Embryonic facial prominence (tissue), 1 donor: ENCODE measurements around the gene GALNT9.
"Not testable (repeated sequence)": the region's sequence is repeated elsewhere in the genome, so short reads cannot be mapped to it uniquely, and the experiment has no call there.

Source experiments
- DNase-seq: peaks from one replicate; pipeline ENCODE4 v3.0.0-alpha.2; 2016; ENCODE audit errors: extremely low spot score

Gene GALNT9

DNA sequence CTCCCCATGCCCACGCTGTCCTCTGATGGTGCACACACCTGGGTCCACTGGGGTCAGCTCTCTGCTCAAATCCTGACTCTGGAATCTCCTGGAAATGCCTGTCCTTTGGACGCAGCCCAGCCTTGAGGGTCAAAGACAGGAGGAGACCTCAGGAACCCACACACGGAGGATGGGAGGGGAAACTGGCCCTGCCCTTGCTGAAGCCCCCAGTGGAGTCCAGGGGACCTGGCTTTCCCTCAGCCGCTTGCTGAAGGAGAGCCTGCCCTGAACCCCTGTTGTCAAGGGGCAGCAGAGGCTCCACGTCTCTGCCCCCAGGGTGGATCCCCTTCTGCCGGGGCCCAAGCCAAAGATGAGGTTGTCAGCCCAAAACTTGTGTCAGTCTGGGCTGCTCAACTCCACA, 16.9 kb downstream of the GALNT9 start:
- no peak for DNase-seq

DNA sequence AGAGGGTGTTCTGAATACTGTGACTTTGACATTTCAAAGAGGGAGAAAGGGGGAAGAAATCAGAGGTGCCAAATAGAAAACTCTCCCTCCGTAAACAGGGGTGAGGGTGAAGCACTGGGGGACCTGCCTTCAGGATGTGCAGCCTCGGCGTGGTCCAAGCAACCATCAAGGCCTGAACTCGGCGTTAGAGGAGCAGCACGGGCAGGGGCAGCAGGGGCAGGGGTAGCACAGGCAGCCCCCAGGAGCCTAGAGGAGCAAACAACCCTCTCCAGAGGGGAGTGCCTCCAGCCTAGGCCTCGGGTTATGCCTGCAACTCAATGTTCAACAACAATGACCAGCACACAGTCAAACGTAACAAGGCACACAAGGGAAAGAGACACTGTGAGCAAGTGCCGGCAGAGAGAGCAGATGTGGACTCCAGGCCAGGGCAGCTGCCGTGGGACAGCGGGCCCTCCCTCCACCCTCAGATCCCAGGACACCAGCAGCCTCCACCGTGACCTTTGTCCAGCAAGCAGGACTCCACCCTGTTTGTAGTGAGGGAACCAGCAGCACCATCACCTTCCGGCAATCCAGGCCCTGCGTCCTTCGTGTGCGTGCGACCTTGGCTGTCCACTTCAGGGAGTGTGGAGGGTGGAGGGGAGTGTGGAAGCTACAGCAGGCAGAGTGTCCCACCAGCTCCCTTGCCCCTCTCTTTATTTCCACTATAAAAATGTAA, 18.0 kb downstream of the GALNT9 start:
- no peak for DNase-seq

DNA sequence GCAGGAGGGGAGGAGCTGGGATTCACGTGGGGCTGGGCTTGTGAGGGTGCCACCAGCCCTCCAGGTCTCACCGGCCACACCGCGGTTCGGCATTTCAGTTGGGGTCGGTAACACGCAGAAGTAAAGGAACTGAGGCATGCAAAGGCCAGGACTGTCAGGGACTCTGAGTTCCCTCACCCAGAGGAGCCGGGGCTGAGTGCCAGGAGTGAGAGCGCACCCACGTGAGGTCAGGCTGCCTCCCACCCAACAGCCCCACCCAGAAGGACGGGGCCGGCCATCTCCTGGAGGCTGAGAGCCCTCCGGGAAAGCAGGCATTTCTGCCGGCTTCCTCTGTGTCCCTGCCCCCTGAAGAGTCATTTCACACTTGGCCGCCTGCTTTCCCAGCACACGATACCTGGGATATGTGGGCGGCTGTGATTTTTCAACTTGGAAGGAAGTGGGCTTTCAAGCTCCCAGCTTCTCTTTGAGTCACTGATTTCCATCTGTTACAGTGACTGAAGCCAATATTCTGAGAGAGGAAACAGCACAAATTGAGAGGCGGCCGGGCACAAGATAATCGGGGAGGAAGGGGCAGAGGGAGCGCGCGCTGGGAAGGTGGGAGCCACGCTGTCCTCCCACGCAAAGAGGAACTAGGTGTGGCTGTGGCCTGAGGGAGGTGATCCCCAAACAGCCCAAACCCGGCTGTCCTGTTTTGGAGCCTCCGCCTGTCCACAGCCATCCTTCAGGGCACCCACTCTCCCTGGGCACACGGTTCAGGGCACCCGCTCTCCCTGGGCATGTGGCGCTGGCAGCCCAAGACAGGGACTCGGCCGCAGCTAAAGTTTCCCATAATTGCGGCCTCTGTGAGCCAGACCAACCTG, 19.0 kb downstream of the GALNT9 start:
- no peak for DNase-seq

DNA sequence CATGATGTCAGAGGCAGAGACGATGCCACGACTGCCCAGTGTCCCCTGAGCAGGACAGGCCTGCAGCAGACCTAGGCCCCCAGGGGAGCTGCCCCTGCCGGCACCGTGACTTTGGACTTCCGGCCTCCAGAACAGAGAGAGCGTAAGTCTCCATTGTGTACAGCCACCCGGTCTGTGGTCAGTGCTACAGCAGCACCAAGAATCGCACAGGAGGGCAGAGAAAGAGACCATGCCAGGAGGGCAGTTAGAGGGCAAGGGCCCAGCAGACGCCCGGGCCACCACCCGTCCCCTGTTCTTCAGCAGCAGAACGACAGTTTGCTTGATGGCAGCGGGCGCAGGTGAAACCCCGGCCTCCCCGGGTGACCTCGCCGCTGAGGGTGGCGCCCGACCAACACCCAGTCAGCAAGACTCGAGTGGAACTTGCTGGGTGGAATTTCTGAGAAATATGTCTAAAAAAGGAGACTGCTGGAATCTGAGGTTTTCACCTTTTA, 19.7 kb downstream of the GALNT9 start:
- DNase-seq = no peak

DNA sequence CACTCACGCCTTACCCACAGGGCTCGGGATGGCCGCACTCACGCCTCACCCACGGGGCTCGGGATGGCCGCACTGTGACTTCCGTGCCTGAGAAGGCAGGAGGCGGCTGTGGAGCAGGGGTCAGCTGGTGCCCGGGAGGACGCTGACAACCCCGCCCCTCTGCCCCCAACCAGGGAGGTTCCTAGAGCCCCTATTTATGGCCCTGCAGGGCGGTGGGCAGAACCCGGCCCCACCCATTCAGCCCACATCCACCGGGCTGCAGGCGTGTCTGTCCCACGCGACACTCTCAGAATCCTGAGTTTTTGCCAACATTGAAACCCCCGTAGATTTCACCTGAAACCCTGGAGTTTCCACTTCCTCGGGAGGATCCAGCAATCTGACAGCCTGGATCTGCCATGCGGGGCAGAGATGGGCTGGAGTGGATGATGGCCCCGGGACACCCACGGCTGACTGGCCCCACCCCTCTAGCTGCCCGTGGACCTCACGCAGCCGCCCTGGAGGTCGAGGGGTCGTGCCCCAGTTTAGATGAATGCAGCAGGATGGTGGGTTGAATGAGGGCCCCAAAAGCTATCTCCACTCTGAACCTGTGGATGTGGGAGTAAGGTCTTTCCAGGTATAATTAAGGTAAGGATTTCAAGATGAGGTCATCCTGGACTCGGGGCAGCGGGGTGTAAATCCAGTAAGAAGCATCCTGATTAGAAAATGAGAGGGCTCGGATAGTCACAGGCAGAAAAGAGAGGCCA, 20.4 kb downstream of the GALNT9 start:
- DNase-seq = no peak

DNA sequence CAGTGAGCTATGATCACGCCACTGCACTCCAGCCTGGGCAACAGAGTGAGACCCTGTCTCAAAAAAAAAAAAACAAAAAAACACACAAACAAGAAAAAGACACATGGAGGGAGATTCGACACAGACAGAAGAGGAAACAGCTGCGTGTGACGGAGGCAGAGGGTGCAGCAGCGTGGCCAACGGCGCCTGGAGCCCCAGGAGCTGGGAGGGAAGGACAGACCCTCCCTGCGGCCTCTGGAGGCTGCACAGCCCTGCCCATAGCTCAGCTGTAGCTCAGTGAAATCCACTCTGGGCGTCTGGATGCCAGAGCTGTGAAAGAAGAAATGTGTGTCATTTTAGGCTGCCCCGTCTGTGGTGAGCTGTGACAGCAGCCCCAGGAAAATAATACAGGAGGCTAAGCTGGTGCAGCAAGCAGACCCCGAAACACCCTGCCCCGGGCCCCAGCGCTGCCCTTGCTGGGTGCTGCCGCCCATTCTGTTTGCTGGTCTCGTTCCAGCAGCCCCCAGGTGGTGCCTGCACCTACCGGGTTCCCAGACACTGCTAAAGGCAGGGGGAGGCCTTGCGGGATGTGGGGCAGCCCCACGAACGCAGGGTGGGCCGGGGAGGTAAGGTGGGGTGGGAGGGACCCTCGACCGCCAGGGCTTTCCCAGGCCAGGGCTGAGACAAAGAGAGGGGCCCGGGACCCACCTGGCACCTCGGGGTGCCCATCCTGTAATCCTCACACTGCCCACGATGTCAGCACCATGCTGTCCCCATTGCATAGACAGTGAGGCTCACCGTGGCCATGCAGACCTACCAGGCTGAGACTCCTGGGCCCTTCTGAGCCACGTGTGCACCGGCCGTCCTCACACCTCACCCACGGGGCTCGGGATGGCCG, 21.2 kb downstream of the GALNT9 start:
- no peak for DNase-seq

DNA sequence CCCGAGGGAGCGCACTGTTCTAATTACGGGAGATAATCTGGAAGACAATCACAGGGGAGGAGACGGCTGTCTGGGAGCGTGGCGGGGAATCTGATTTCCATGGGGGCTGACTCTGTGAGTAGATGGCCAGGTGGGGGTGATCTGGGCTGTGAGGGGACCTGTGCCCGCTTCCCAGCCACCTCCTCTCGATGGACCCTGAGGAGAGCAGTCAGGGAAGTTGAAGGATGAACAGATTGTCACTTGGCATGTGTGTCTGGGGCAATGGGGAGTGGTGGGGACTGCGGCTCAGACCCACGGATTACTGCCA, 22.6 kb downstream of the GALNT9 start:
- no peak for DNase-seq

DNA sequence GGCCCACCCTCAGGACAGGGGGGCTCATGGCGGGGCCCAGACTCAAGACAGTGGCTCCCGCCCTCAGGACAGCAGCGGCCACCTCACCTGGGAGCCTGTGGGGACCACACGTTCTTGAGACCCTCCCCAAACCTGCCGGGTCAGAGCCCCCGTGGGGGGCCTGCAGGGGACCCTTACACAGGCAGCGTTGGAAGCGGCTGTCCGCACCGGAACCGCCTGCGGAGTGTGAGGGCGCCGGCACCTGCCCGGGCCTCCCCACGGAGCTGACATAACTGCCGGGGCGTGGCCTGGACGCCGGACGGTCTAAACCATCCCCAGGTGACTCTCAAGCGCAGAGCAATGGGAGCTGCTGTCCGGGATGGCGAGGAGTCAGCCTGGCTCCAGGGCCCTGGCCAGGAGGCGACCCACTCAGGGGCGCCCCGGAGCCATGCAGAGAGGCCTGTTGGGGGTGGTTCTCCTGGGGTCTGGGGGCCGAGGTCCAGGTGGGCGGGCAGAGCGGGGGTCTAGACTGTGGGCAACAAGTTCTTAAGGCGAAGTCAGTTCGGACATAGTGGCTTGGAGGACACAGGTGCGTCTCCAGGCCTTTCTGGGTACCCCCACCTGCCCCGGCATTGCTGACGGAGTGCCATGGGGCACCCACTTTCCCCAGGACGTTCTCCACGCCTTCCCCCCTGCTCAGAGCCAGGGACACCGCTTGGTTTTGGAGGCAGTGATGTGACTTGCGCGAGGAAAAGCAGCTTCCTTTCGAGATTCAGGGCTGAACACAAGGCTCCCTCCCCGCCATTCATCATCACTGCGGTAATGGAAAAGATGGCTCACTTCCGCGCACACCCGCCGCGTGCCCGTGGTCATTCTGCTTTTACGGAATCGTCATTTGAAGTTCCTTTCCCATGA, 23.2 kb downstream of the GALNT9 start:
- DNase-seq = no peak

DNA sequence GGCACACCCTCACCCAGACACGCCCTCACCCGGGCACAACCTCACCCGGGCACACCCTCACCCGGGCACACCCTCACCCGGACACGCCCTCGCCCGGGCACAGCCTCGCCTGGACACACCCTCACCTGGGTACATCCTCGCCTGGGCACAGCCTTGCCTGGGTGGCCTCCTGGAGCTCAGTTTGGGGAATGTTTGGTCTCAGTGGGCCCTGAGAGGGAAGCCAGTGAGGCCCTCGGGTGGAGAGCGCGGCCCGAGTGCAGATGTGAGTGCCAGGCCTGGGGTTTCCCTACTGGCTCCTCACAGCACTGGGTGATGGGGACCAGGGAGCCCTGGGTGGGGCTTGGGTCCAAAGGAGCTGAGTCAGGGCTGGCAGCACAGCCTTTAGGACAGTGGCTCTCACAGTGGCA, 23.8 kb downstream of the GALNT9 start:
- no peak for DNase-seq

DNA sequence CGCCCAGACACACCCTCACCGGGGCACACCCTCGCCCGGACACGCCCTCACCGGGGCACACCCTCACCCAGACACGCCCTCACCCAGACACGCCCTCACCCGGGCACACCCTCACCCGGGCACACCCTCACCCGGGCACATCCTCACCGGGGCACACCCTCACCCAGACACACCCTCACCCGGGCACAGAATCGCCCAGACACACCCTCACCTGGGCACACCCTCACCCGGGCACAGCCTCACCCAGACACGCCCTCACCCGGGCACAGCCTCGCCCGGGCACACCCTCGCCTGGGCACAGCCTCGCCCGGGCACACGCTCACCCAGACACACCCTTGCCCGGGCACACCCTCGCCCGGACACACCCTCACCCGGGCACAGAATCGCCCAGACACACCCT, 24.5 kb downstream of the GALNT9 start:
- DNase-seq = not testable (repeated sequence)

DNA sequence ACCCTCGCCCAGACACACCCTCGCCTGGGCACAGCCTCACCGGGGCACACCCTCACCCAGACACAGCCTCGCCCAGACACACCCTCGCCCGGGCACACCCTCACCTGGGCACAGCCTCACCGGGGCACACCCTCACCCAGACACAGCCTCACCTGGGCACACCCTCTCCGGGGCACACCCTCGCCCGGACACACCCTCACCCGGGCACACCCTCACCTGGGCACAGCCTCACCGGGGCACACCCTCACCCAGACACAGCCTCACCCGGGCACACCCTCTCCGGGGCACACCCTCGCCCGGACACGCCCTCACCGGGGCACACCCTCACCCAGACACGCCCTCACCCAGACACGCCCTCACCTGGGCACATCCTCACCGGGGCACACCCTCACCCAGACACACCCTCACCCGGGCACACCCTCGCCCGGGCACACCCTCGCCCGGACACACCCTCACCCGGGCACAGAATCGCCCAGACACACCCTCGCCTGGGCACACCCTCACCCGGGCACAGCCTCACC, 25.5 kb downstream of the GALNT9 start:
- DNase-seq = not testable (repeated sequence)

DNA sequence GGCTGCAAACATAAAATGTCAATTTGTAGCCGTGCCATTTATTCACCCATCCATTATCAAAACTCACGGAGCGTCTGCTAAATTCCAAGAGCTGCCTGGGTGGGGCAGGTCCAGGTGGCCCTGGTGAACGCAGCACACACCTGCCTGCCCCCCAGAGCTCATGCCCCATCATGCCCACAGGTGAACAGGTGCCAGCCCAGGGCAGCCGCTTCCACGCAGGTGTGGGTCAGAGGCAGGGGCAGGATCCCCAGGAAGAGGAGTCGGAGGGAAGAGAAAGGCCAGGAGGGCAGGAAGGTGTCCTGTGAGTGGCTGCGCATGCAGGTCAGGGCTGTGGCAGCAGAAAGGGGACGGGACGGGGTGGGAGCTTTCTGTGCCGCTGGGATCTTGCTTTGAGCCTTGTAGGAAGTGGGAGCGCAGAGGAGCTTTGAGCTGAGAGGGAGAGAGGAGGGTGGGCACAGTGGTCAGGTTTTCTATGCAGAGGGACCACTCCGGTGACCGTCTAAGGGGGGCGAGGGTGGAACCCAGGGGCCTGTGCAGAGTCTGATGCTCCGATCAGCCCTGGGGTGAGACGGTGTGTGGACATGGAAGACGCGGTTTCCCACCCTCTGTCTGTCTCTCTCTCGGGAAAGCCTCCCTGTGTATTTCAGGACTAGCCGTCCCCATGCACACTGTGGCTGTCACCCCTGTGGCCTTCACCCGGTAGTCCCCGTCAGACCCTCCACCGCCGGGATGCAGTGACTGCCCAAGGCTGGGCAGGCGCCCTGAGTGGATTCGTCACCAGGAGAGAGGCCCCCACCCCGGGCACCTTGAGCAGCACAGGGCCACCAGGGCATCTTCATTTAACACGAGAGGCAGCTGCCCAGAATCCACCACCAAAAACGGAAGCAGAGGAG, 26.7 kb downstream of the GALNT9 start:
- no peak for DNase-seq

DNA sequence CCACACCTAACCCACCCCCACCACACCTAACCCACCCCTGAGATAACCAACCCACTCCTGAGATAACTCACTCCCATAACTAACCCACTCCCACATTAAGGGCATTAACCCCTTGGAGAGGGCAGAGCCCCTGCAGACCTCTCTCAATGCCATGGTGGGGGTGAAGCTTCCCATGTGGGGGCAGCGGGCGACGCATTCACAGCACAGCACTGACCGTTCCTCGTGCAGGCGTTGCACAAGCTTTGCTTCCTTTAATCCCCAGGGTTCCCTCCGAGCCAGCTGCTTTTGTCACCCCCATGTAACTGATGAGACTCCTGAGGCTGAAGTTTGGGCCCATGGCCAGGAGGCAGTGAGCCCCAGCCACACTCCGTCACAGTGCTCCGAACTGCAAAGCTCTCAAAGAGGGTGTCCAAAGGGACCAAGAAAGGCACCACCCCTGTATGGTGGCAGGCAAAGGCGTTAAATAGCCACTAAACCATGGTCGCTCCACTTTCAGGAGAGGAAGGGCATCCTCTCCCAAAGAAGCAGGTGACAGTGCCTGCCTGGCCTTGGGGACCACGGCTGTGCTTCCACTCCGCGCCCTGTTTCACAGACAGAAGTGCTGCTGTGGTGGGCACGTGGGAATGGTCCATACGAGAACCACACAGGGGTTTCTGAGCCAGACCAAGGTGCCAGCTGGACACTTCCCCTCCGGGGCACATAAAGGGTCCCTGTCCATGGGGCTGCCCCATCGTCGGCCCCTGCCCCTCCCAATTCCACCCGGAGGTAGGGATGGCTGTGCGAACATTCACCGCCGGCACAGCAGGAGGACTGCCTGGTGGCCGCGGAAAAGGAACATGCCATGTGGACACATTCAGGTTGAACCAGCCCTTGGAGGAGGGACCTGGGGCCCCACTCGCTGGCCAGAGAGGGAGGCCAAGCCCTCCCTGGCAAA, 28.3 kb downstream of the GALNT9 start:
- no peak for DNase-seq

DNA sequence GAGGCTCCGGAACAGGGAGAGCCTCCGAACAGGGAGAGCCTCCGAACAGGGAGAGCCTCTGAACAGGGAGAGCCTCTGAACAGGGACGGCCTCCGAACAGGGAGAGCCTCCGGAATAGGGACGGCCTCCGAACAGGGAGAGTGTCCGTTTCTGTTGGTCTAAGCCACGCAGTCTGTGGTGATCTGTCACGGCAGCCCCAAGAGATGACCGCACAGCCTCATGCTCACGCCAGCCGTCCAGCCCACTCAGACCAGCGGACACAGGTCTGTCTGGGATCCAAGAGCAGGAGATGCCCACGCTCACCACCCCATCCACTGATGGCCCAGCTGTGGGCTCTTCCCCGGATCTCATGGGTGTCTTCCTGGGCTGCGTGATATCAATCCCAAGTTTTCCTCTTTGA, 33.3 kb downstream of the GALNT9 start:
- DNase-seq = no peak

DNA sequence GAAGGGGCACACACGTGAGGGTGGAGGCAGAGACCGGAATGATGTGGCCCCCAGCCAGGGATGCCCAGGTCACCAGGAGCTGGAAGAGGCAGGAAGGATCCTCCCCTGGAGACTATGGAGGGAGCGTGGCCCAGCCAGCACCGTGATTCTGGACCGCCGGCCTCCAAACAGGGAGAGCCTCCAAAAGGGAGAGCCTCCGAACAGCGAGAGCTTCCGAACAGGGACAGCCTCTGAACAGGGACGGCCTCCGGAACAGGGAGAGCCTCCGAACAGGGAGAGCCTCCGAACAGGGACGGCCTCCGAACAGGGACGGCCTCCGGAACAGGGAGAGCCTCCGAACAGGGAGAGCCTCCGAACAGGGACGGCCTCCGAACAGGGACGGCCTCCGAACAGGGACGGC, 33.8 kb downstream of the GALNT9 start:
- not testable (repeated sequence) for DNase-seq

DNA sequence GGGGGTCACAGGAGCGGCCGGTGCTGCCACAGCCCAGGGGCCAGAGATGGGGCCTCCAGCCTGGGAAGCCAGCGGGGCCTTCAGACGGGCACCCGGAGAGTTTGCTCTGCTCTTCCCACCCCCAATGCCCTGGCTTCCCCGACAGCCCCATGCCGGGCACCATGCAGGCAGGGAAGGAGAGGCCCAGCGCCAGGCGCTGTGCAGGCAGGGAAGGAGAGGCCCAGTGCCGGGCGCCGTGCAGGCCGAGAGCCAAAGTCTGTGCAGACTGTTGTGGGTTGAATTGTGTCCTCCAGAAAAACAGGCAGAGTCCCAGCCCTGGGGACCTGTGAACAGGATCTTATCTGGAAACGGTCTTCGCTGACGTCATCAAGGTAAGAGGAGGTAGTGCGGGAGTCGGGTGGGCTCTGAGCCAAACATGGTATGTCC, 34.3 kb downstream of the GALNT9 start:
- DNase-seq = no peak

DNA sequence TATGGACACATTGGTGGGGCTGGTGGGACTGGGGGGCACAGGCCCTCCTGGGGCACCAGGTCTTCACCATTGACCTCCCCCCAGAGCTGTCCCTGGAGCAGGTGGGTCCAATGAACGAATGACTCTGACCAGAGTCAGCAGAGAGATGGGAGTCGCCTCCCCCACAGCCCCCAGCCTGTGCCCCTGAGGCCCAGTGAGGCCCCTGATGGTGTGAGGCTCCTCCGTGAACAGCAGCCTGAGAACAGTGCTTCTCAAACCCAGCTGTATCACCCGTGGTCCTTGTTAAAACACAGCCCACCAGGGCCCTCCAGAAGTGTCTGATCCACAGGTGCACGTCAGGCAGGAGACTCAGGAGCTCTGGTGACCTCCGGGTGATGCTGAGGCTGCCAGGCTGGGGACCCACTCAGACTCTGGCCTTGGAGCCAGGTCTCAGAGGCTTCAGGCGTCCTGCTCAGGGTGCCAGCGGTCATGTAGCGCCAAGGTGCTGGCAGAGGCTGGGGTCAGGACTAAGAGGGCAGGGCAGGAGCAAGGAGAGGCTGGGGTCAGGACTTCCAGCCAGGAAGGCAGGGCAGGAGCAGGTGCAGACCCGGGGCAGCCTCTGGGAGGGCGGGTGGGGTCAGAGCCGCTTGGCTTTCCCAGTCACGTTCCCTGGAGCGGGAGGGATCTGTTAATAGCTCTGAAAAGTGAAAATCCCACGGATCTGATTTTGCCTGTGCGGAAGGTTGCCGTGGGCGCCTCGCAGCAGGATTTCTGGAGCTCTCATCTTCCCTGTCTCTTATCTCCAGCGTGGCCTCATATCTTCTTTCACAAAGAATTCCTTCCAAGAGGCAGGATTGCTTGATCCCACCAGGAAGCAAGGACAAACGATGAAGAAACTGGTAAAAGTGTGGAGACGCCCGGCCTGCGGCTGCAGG, 35.0 kb downstream of the GALNT9 start:
- no peak for DNase-seq
